Measurements from ENCODE around the gene SCN8A. TPM values are rescaled to one million over a fixed set of nuclear protein-coding genes. Genes with fewer than 3 reads are reported as not detected.
"Not testable (repeated sequence)": the region's sequence is repeated elsewhere in the genome, so short reads cannot be mapped to it uniquely, and the experiment has no call there.

Gene SCN8A
- total RNA-seq, 1 donor from 2014 or later, result 0.13 TPM

- intact Hi-C loops (cut with DNase I), result loop anchor here (10.0 kb wide), 1 partner anchor 395 kb away; the partner anchor contains the start of gene SLC4A8
- no peak for ATAC-seq (ENCODE audit: poor library complexity)
- no peak for DNase-seq
Observed at GRCh38 chr12:51819736-51820525, 228.9 kb downstream of the SCN8A start.

GRCh38 chr12:51820526-51821439 is 229.8 kb downstream of the SCN8A start:
- DNase-seq (peak; percentile 80), ATAC-seq (ENCODE audit: poor library complexity) (peak; percentile 81)
- intact Hi-C loops (cut with DNase I), result loop anchor here (10.0 kb wide), 1 partner anchor 396 kb away; the partner anchor contains the start of gene SLC4A8

- peak; percentile 21 for ATAC-seq (ENCODE audit: poor library complexity)
- intact Hi-C loops (cut with DNase I), result loop anchor here (10.0 kb wide), 1 partner anchor 397 kb away; the partner anchor contains the start of gene SLC4A8
Observed at GRCh38 chr12:51821440-51822260, 230.6 kb downstream of the SCN8A start.

GRCh38 chr12:51822261-51822616 is 231.2 kb downstream of the SCN8A start:
- no peak for DNase-seq
- no peak for ATAC-seq (ENCODE audit: poor library complexity)
- intact Hi-C loops (cut with DNase I), result loop anchor here (10.0 kb wide), 1 partner anchor 397 kb away; the partner anchor contains the start of gene SLC4A8

More at GRCh38 chr12:51821440-51822260, 230.6 kb downstream of the SCN8A start:
- no peak for DNase-seq

GRCh38 chr12:51822956-51823355 is 231.9 kb downstream of the SCN8A start:
- DNase-seq, result no peak
- intact Hi-C loops (cut with DNase I), result loop anchor here (10.0 kb wide), 1 partner anchor 398 kb away; the partner anchor contains the start of gene SLC4A8
- ATAC-seq (ENCODE audit: poor library complexity), result no peak

- DNase-seq (no peak), ATAC-seq (ENCODE audit: poor library complexity) (peak; percentile 43)
- intact Hi-C loops (cut with DNase I), result loop anchor here (10.0 kb wide), 1 partner anchor 399 kb away; the partner anchor contains the start of gene SLC4A8
Observed at GRCh38 chr12:51823875-51824565, 233.0 kb downstream of the SCN8A start.

GRCh38 chr12:51825216-51825615 is 234.2 kb downstream of the SCN8A start:
- DNase-seq, result no peak
- no peak for ATAC-seq (ENCODE audit: poor library complexity)
- intact Hi-C loops (cut with DNase I), result loop anchor here (10.0 kb wide), 1 partner anchor 400 kb away; the partner anchor contains the start of gene SLC4A8

GRCh38 chr12:51826881-51827280 is 235.8 kb downstream of the SCN8A start:
- intact Hi-C loops (cut with DNase I), result loop anchor here (10.0 kb wide), 1 partner anchor 402 kb away; the partner anchor contains the start of gene SLC4A8
- ATAC-seq (ENCODE audit: poor library complexity), result no peak
- DNase-seq, result no peak

GRCh38 chr12:51827925-51828818 is 237.1 kb downstream of the SCN8A start:
- intact Hi-C loops (cut with DNase I), result loop anchor here (10.0 kb wide), 1 partner anchor 403 kb away; the partner anchor contains the start of gene SLC4A8
- DNase-seq (no peak), ATAC-seq (ENCODE audit: poor library complexity) (no peak)

GRCh38 chr12:51829011-51829481 is 238.0 kb downstream of the SCN8A start:
- ATAC-seq (ENCODE audit: poor library complexity), result no peak
- intact Hi-C loops (cut with DNase I), result loop anchor here (10.0 kb wide), 1 partner anchor 404 kb away; the partner anchor contains the start of gene SLC4A8

GRCh38 chr12:51829641-51830040 is 238.6 kb downstream of the SCN8A start:
- no peak for ATAC-seq (ENCODE audit: poor library complexity)

More at GRCh38 chr12:51829011-51829481, 238.0 kb downstream of the SCN8A start:
- no peak for DNase-seq

GRCh38 chr12:51831817-51832216 is 240.8 kb downstream of the SCN8A start:
- intact Hi-C loops (cut with DNase I); DNase-seq; ATAC-seq (ENCODE audit: poor library complexity): not testable (repeated sequence)

More at GRCh38 chr12:51829641-51830040, 238.6 kb downstream of the SCN8A start:
- no peak for DNase-seq
- intact Hi-C loops (cut with DNase I), result loop anchor here (10.0 kb wide), 1 partner anchor 405 kb away; the partner anchor contains the start of gene SLC4A8

GRCh38 chr12:51832354-51833107 is 241.5 kb downstream of the SCN8A start:
- peak; percentile 42 for ATAC-seq (ENCODE audit: poor library complexity)
- intact Hi-C loops (cut with DNase I), result no loop called here
- DNase-seq, result no peak

- DNase-seq (no peak), ATAC-seq (ENCODE audit: poor library complexity) (no peak)
- intact Hi-C loops (cut with DNase I), result no loop called here
Observed at GRCh38 chr12:51833448-51834227, 242.6 kb downstream of the SCN8A start.

- no peak for ATAC-seq (ENCODE audit: poor library complexity)
Observed at GRCh38 chr12:51834411-51834810, 243.4 kb downstream of the SCN8A start.

More at GRCh38 chr12:51834411-51834810, 243.4 kb downstream of the SCN8A start:
- DNase-seq, result no peak
- intact Hi-C loops (cut with DNase I), result no loop called here
